Psoas muscle (tissue), 8 donors: ENCODE data around the gene SELENOW. TPM values are rescaled to one million over a fixed set of nuclear protein-coding genes. Genes with fewer than 3 reads are reported as not detected.

Experiments
- ATAC-seq, 4 donors: fragments of 200-7000 bp; cut with Tn5 transposase; one replicate each; pipeline ENCODE4 v1.9.1; 2020; ENCODE audit warnings: moderate library complexity in 3 of 4, mild to moderate bottlenecking in 2 of 4
- DNase-seq, 2 donors: peaks; one replicate each; pipeline ENCODE4 v3.0.0-alpha.2; 2020
- H3K27ac ChIP-seq: fragments of 200-600 bp; one replicate; pipeline ENCODE4 v1.8.0; 2022
- H3K27me3 ChIP-seq, 3 donors: fragments of 200-600 bp in 1 of 3; one replicate each; pipeline versions ENCODE4 v1.6.1 to v1.8.0; 2013 to 2022; ENCODE audit warnings: low read length in 2 of 3, mild to moderate bottlenecking in 2 of 3, moderate library complexity in 1 of 3; ENCODE audit not compliant: insufficient read depth in 3 of 3
- H3K36me3 ChIP-seq, 2 donors: fragments of 200-600 bp in 1 of 2; one replicate each; pipeline versions ENCODE4 v1.6.1 to v1.8.0; 2013 to 2022; ENCODE audit warnings: low read depth in 1 of 2, mild to moderate bottlenecking in 1 of 2, moderate library complexity in 1 of 2; ENCODE audit not compliant: insufficient read depth in 1 of 2
- H3K4me1 ChIP-seq: fragments of 200-600 bp; one replicate; pipeline ENCODE4 v1.8.0; 2022
- H3K4me3 ChIP-seq: fragments of 200-600 bp; one replicate; pipeline ENCODE4 v1.8.0; 2022; ENCODE audit warnings: mild to moderate bottlenecking
- H3K9me3 ChIP-seq: fragments of 200-600 bp; one replicate; pipeline ENCODE4 v1.8.0; 2022
- WGBS, 3 donors: extraction: QIAGEN DNeasy Blood & Tissue Kit; methylation state at CpG; one replicate each; pipeline versions ENCODE4 v1.1.6 to v1.1.7; 2013; 5-methylcytosine and 5-hydroxymethylcytosine counted together
- intact Hi-C, 2 donors: fragments of 100-400 bp; cut with DNase I; formaldehyde crosslinking; loops; one replicate each; pipeline versions ENCODE4 v1.11.0 to v1.14.2; 2022
- polyA plus RNA-seq, 3 donors: library from polyadenylated mRNA; stranded (reverse); fragments of 200-250 nt; gene quantifications; one replicate each; pipeline ENCODE4 v1.2.3, GENCODE V29; 2013
- total RNA-seq, 4 donors: library from RNA; stranded (reverse); fragmentation: NEBNext Ultra II Directional in 2 of 4; extraction: Animal tissue kit (Norgen Biotek cat#: 25700) in 2 of 4; gene quantifications; one replicate each; pipeline versions ENCODE4 v1.2.1 to v1.2.4, GENCODE V29; 2021 to 2023
- TF ChIP-seq, protein P1 (sequence below): fragments of 200-600 bp; IDR thresholded peaks from one replicate; pipeline ENCODE4 v1.8.0; 2022; ENCODE audit warnings: antibody characterized with exemption
- donor health status: healthy with polysubstance abuse.
- donor health status: DM: no; HTN: no; CAD: no; lungs with moderate emphysema.
- donor health status: Bipolar disorder and iron deficiency.
- donor health status: healthy.
- donor health status: DM: yes; HTN: yes; CAD: no.
- donor health status: DM: no; HTN: no; CAD: no.
- donor health status: DM: no; HTN: no; CAD: no.
- donor health status: DM: yes; HTN: yes; CAD: no.

SELENOW gene
- total and polyA plus RNA-seq, 7 donors: 434 to 1,620 (median 765) TPM

GRCh38 chr19:47794526-47794925 is 16.0 kb downstream of the SELENOW start:
- intact Hi-C loops: loop anchor here in 1 of 2 donors (5.0 kb wide), 1 partner anchor 82 kb away; the partner anchor contains the start of gene EHD2
- H3K27me3 ChIP-seq: no peaks in the 10 kb centered on the region
- no peak for DNase-seq
- H3K4me3 ChIP-seq: no peak overlapping the region
- H3K36me3 ChIP-seq: no peaks in the 10 kb centered on the region
- no peaks in the 10 kb centered on the region for H3K4me1 ChIP-seq
- no peak for ATAC-seq
- 82 to 85% (median 82%) methylated on average over 18 of the region's 18 CpGs for WGBS, 3 donors
- H3K9me3 ChIP-seq: no peaks in the 10 kb centered on the region
- TF ChIP-seq, protein P1, sequence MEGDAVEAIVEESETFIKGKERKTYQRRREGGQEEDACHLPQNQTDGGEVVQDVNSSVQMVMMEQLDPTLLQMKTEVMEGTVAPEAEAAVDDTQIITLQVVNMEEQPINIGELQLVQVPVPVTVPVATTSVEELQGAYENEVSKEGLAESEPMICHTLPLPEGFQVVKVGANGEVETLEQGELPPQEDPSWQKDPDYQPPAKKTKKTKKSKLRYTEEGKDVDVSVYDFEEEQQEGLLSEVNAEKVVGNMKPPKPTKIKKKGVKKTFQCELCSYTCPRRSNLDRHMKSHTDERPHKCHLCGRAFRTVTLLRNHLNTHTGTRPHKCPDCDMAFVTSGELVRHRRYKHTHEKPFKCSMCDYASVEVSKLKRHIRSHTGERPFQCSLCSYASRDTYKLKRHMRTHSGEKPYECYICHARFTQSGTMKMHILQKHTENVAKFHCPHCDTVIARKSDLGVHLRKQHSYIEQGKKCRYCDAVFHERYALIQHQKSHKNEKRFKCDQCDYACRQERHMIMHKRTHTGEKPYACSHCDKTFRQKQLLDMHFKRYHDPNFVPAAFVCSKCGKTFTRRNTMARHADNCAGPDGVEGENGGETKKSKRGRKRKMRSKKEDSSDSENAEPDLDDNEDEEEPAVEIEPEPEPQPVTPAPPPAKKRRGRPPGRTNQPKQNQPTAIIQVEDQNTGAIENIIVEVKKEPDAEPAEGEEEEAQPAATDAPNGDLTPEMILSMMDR: no peak
- H3K27ac ChIP-seq: no peak overlapping the region

GRCh38 chr19:47796785-47797184 is 18.3 kb downstream of the SELENOW start:
- intact Hi-C loops: no loop called here
- Histone ChIP-seq H3K9me3 (no peaks in the 10 kb centered on the region), H3K4me3 (no peak overlapping the region), H3K4me1 (no peaks in the 10 kb centered on the region), H3K27me3 (peaks cover 0 to 1% (median 0%) of the 10 kb centered on the region in 3 donors), H3K36me3 (no peaks in the 10 kb centered on the region), H3K27ac (no peak overlapping the region)
- 94 to 96% (median 95%) methylated on average over 2 of the region's 2 CpGs for WGBS, 3 donors
- DNase-seq (no peak), ATAC-seq (no peak)
- TF ChIP-seq, protein P1: no peak

DNA sequence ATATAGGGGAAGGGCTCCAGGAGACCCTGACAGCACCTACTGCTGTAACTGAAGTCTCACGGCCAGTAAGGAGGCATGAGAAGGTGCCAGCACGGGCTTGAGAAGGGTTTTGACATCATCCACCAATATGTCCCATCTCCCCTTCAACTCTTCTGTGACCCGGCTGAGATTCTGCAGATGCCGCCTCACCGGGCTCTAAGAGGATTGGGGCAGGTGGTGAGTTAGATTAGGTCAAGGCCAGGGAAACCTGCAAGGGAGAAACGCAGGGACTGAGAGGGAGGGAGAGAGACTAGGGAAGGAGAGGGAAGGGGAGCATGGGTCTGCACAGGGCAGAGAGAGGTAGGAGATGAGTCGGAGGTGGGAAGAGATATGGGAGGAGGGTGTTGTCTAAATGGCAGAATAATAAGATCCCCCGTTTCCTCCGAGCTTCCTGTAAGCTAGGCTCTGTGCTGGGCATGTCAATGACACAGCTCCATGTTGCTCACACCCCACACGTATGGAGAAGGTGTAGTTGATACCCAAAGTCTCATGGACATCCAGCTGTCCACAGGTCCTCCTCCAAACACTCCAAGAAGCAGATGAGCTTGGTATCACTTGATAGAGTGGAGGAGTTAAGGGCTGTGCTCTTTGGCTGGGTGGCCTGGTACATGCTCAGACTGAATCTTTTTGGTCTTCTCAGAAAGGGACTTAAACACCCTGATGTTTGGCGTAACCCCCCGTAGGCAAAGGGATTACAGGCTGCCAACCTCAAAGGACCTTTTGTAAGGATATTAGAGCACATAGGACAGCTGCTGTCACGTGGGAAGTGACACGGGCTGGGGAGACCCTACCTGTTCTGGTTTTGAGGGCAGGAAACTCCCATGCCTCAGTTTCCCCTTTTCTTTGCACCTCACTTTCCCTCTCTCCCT is 19.7 kb downstream of the SELENOW start:
- Histone ChIP-seq H3K4me1 (no peaks in the 10 kb centered on the region), H3K27me3 (peaks cover 0 to 1% (median 0%) of the 10 kb centered on the region in 3 donors), H3K4me3 (no peak overlapping the region), H3K27ac (no peak overlapping the region), H3K9me3 (no peaks in the 10 kb centered on the region), H3K36me3 (no peaks in the 10 kb centered on the region)
- TF ChIP-seq, protein P1: no peak
- WGBS, 3 donors: 52 to 64% (median 58%) methylated on average over 14 of the region's 14 CpGs
- DNase-seq (no peak), ATAC-seq (no peak)
- intact Hi-C loops: no loop called here

DNA sequence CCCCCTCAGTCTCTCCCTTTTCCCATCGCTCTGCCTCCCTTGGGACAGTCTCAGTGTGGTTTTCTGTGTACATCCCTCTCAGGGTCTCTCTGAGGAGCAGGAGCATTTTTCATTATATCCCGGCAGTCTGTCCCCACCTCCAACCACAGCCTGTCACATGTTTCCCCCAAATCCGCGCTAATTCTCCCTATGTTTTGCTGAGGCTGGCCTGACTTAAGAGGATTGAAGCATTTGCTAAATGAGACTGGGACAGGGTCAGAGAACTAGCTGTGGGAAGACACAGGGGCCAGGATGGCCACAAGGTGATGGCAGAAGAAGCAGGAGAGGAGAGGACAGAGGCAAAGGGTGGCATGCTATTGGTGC is 20.4 kb downstream of the SELENOW start:
- ATAC-seq: no peak
- H3K4me3 ChIP-seq: no peak overlapping the region
- no peak for DNase-seq
- WGBS, 3 donors: 64 to 77% (median 74%) methylated on average over 4 of the region's 4 CpGs
- H3K36me3 ChIP-seq: no peaks in the 10 kb centered on the region
- H3K27me3 ChIP-seq: peaks cover 0 to 1% (median 0%) of the 10 kb centered on the region in 3 donors
- TF ChIP-seq, protein P1: no peak
- H3K9me3 ChIP-seq: no peaks in the 10 kb centered on the region
- H3K27ac ChIP-seq: no peak overlapping the region
- intact Hi-C loops: no loop called here
- no peaks in the 10 kb centered on the region for H3K4me1 ChIP-seq
